OCI-LY1 (cell line): ENCODE results near the gene ADCYAP1R1.

Experiments
- H2AFZ ChIP-seq: fragments of 200-600 bp; sonication (generic), shearing (Covaris generic); 2 replicates; pipeline ENCODE4 v1.6.0; 2014; ENCODE audit warnings: antibody characterized with exemption, mild to moderate bottlenecking, low read length
- H3F3A ChIP-seq: fragments of 200-600 bp; sonication (generic), shearing (Covaris generic); 2 replicates; pipeline ENCODE4 v1.6.0; 2014; ENCODE audit warnings: mild to moderate bottlenecking, antibody characterized with exemption, low read length, moderate library complexity; ENCODE audit not compliant: insufficient read depth
- H3K27ac ChIP-seq: fragments of 200-600 bp; sonication (generic); 2 replicates; pipeline ENCODE4 v1.5.1; 2014; ENCODE audit warnings: low read length, mixed run types, mild to moderate bottlenecking, low read depth; ENCODE audit not compliant: poor library complexity, severe bottlenecking
- H3K27me3 ChIP-seq: fragments of 200-600 bp; sonication (generic); 2 replicates; pipeline ENCODE4 v1.6.0; 2014; ENCODE audit warnings: antibody characterized with exemption, mild to moderate bottlenecking, low read length, moderate library complexity; ENCODE audit not compliant: insufficient read depth
- H3K36me3 ChIP-seq: fragments of 200-600 bp; sonication (generic); 2 replicates; pipeline ENCODE4 v1.6.1; 2014; ENCODE audit warnings: mild to moderate bottlenecking, antibody characterized with exemption, low read length, moderate library complexity, mixed read lengths; ENCODE audit not compliant: insufficient read depth
- H3K4me1 ChIP-seq: fragments of 200-600 bp; sonication (generic); 2 replicates; pipeline ENCODE4 v1.5.1; 2014; ENCODE audit warnings: mild to moderate bottlenecking, low read length, moderate library complexity; ENCODE audit not compliant: insufficient read depth, severe bottlenecking
- H3K4me2 ChIP-seq: fragments of 200-600 bp; sonication (generic), shearing (Covaris generic); 2 replicates; pipeline ENCODE4 v1.6.1; 2014; ENCODE audit warnings: low read length
- H3K4me3 ChIP-seq: fragments of 200-600 bp; sonication (generic); 2 replicates; pipeline ENCODE4 v1.5.1; 2014; ENCODE audit warnings: low read length, low read depth, mild to moderate bottlenecking, mixed read lengths; ENCODE audit not compliant: poor library complexity, severe bottlenecking
- H3K79me2 ChIP-seq: fragments of 200-600 bp; shearing (Covaris generic); 2 replicates; pipeline ENCODE4 v1.6.1; 2016; ENCODE audit warnings: mixed run types, low read length, mixed read lengths; ENCODE audit not compliant: insufficient read depth
- H3K9ac ChIP-seq: fragments of 200-600 bp; sonication (generic), shearing (Covaris generic); 2 replicates; pipeline ENCODE4 v1.6.1; 2014; ENCODE audit warnings: mild to moderate bottlenecking, low read length, mixed read lengths
- H3K9me2 ChIP-seq: fragments of 200-600 bp; sonication (generic), shearing (Covaris generic); 2 replicates; pipeline ENCODE4 v1.6.1; 2014; ENCODE audit warnings: low read depth, mild to moderate bottlenecking, low read length, mixed read lengths
- H3K9me3 ChIP-seq: fragments of 200-600 bp; shearing (Covaris generic); 2 replicates; pipeline ENCODE4 v1.6.1; 2014; ENCODE audit warnings: low read length, mixed read lengths
- H4K20me1 ChIP-seq: fragments of 200-600 bp; sonication (generic), shearing (Covaris generic); 2 replicates; pipeline ENCODE4 v1.6.0; 2016; ENCODE audit warnings: mild to moderate bottlenecking, low read length; ENCODE audit not compliant: insufficient read depth
- CTCF ChIP-seq: fragments of 200-600 bp; sonication (generic), shearing (Covaris generic); IDR thresholded peaks from 2 replicates; pipeline ENCODE4 v1.5.1; 2017; ENCODE audit warnings: mild to moderate bottlenecking, antibody characterized with exemption, low read length, moderate library complexity, mixed read lengths
- EZH2 ChIP-seq: fragments of 200-600 bp; sonication (generic), shearing (Covaris generic); IDR thresholded peaks from 2 replicates; pipeline ENCODE4 v1.8.0; 2017; ENCODE audit warnings: borderline replicate concordance, mixed run types, mild to moderate bottlenecking, antibody characterized with exemption, low read length, moderate library complexity, mixed read lengths

ADCYAP1R1 gene

GRCh38 chr7:31052841-31053601, 913 bp downstream of the ADCYAP1R1 start:
- Histone ChIP-seq H3K9me3 (no peaks in the 10 kb centered on the region), H3F3A (no peaks in the 10 kb centered on the region), H4K20me1 (no peaks in the 10 kb centered on the region), H3K9me2 (no peaks in the 10 kb centered on the region), H3K4me3 (no peak overlapping the region), H3K27me3 (peaks cover 6% of the 10 kb centered on the region; the same call in 1 of the 2 replicates), H3K9ac (no peak overlapping the region), H3K27ac (no peak overlapping the region), H3K4me1 (no peaks in the 10 kb centered on the region), H2AFZ (no peak overlapping the region), H3K79me2 (no peaks in the 10 kb centered on the region), H3K36me3 (no peaks in the 10 kb centered on the region), H3K4me2 (no peak overlapping the region)
- TF ChIP-seq CTCF (no peak), EZH2 (no peak)

GRCh38 chr7:31053986-31054385, 1.9 kb downstream of the ADCYAP1R1 start:
- Histone ChIP-seq H3K4me1 (no peaks in the 10 kb centered on the region), H3K27ac (no peak overlapping the region), H3K27me3 (no peaks in the 10 kb centered on the region; the same call in 1 of the 2 replicates), H3K79me2 (no peaks in the 10 kb centered on the region), H3K9ac (no peak overlapping the region), H3K4me2 (no peak overlapping the region), H3K4me3 (no peak overlapping the region), H3F3A (no peaks in the 10 kb centered on the region), H3K9me3 (no peaks in the 10 kb centered on the region), H3K36me3 (no peaks in the 10 kb centered on the region), H3K9me2 (no peaks in the 10 kb centered on the region), H4K20me1 (no peaks in the 10 kb centered on the region), H2AFZ (no peak overlapping the region)
- TF ChIP-seq EZH2 = no peak
- no peak for TF ChIP-seq CTCF

DNA sequence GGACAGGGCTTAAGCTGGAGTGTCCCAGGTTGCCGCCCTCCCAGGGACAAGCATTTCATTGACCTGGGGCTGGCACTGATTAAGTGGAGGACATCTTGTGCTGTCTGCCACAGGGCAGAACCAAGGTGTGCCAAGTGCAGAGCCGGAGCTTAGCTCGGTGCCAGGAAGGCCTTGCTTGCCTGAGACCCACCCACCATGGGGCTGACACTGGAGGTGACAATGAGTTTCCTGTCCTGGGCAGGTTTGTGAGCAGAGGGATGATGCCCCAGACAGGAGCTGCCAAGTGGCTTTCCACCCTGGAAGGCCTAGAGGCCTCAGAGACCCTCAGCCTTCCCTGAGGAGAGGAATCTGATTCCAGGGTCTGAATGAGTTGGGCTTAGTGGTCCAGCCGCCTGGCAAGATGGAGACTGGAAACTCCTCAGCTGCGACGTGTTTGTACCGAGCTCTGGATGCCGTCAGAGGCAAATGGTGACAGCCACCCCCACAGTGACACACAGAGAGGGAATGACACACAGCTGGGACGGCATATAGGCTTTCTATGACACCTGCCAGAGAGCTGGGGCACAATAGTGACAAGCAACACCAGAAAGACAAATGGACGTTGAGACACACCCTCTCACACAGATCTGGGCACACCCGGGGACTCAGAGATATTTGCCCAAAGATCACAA, 2.6 kb downstream of the ADCYAP1R1 start:
- Histone ChIP-seq H3K9me3 (no peaks in the 10 kb centered on the region), H3K4me2 (no peak overlapping the region), H3K4me1 (no peaks in the 10 kb centered on the region), H3K36me3 (no peaks in the 10 kb centered on the region), H4K20me1 (no peaks in the 10 kb centered on the region), H3K4me3 (no peak overlapping the region), H3K9me2 (no peaks in the 10 kb centered on the region), H3K9ac (no peak overlapping the region), H2AFZ (no peak overlapping the region), H3K27me3 (no peaks in the 10 kb centered on the region; the same call in 1 of the 2 replicates), H3K27ac (no peak overlapping the region), H3K79me2 (no peaks in the 10 kb centered on the region), H3F3A (no peaks in the 10 kb centered on the region)
- no peak for TF ChIP-seq CTCF
- TF ChIP-seq EZH2 = no peak
